Amniotic stem cell (primary cell): ENCODE results near the gene IER5.
"Not testable (repeated sequence)": the region's sequence is repeated elsewhere in the genome, so short reads cannot be mapped to it uniquely, and the experiment has no call there.

Experiments used
- DNase-seq: peaks from one replicate; lab custom pipeline; 2025; lab: John Stamatoyannopoulos, UW

The IER5 gene

DNA sequence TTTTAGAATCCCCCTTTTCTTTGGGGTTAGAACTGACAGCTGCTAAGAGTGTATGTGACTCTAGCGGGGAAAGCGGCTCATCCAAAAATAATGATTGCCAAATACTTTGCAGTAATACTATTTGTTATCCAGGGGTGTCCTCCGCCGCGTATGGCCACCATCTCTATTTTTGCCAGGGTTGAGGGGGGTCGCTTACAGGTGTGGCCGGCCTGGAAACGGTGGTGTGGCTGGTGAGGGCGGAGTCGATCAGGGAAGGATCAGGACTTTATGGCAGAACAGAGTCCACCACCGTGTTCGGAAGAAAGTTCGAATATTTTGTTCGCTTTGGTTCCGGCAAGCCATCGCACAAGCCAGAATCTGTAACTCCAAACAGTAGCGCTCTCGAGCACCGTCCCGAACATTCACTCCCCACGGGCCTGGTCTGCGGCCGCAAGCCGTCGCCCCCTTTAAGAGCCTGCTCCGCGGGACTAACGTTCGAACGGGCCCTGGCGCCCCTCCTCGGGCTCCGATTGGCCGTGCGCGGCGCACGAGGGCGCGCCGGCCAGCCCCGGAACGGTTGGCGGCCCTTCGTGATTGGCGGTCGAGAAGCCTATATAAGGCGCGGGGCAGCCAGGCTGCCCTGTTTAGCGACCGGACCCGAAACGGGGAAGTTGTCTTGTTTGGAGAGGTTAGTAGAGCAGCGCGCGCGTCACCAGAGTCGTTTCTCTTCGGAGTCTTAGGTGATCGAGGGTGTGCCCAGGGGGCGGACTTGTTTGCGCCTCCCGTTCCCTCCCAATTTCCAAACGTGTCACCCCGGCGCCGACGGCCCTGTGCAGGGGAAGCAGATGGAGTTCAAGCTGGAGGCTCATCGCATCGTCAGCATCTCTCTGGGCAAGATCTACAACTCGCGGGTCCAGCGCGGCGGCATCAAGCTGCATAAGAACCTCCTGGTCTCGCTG, at the start of gene IER5:
Gene IER5 (plus strand): TSS at position 622 of the 938 bp plus-strand sequence. CDS start 203 bp downstream, at position 825.
- peak; percentile 92 for DNase-seq

GRCh38 chr1:181040284-181040865, 48.1 kb upstream of the IER5 start:
- DNase-seq, result no peak

DNA sequence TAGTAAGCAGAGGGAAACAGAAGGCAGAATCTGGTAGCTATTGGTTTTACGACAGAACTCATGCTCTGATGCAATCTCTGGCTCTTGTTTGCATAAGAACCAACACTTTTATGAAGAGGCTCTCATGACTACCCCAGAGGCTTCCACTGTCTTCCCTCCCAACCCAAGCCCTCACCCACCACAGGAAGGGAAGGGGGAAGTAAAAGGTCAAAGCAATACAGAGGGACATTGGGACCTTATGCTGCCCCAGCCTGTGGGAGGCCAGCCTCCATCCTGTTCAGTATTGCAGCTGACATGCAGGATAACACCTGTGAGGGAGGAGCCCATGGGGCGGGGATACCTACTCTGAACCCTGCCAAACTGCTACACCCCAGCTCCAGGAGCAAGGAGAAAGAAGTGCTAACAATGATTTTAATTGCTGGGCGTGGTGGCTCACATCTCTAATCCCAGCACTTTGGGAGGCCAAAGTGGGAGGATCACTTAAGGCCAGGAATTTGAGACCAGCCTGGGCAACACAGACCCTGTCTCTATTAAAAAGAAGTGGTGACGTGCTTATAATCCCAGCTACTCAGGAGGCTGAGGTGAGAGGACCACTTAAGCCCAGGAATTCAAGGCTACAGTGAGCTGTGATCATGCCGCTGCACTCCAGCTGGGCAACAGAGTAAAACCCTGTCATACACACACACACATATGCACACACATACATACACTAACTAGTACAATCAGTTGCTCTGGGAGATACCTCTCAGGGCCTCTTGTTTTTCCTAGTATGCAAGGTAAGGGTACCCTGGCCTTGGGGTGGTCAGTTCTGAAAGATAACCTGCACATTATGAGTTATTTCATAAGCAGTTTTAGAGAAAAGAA, 45.2 kb upstream of the IER5 start:
- DNase-seq, result no peak

GRCh38 chr1:181044449-181044966, 44.0 kb upstream of the IER5 start:
- DNase-seq, result no peak

DNA sequence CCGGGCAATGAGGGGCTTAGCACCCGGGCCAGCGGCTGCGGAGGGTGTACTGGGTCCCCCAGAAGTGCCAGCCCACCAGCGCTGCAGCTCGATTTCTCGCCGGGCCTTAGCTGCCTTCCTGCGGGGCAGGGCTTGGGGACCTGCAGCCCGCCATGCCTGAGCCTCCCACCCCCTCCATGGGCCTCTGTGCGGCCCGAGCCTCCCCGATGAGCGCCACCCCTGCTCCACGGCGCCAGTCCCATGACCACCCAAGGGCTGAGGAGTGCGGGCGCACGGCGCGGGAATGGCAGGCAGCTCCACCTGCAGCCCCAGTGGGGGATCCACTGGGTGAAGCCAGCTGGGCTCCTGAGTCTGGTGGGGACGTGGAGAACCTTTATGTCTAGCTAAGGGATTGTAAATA, 42.6 kb upstream of the IER5 start:
- not testable (repeated sequence) for DNase-seq

DNA sequence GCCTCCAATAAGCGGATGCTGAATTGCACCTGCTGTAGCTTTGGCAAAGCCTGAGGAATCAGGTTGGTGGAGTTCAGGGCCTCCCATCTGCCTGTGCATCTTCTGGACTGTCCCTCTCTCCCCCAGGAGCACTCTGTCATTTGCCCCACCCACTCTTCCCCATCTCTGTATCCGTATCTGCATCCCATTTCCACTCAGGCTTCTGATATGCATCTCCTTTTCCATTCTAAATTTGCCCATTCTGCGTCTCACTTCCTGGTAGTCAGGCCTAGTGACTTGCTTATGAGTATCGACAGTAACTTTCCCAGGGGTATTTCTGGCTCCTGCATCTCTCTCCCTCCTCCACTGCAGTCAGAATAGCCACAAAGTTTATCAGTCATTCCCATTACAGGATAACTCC, 39.1 kb upstream of the IER5 start:
- DNase-seq, result no peak

- DNase-seq, result no peak
Measured at GRCh38 chr1:181050922-181051321, 37.6 kb upstream of the IER5 start.

GRCh38 chr1:181056560-181056959, 31.9 kb upstream of the IER5 start:
- no peak for DNase-seq

GRCh38 chr1:181057079-181057478, 31.4 kb upstream of the IER5 start:
- DNase-seq, result no peak

DNA sequence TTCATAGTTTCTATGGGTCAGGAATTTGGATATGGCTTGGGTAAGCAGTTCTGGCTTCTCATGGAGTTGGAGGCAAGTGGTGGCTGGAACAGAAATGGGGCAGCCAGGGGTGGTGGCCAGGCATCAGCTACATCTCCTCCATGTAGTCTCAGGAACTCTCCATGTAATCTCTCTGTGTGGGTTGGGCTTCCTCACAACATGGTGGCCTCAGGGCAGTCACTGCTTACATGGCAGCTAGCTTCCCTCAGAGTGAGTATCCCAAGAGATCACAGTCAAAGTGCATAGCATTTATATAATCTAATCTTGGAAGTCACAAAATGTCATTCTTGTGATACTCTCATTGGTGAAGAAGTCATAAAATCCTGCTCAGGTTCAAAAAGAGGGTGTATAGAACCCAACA, 29.1 kb upstream of the IER5 start:
- no peak for DNase-seq

DNA sequence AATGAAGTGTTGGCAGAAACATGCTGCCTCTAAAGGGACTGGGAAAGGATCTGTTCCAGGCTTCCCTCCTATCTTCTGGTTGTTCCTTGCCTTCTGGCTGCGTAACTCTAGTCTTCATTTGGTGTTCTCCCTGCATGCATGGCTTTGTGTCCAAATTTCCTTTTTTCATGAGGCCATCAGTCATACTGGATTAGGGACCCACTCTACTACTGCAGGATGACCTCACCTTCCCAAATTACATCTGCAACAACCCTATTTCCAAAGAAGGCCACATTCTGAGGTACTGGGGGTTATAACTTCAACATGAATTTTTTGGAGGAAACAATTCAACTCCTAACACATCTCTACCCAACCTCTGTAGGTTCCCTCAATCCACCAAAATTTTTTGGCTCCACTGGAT, 28.4 kb upstream of the IER5 start:
- DNase-seq, result no peak

DNA sequence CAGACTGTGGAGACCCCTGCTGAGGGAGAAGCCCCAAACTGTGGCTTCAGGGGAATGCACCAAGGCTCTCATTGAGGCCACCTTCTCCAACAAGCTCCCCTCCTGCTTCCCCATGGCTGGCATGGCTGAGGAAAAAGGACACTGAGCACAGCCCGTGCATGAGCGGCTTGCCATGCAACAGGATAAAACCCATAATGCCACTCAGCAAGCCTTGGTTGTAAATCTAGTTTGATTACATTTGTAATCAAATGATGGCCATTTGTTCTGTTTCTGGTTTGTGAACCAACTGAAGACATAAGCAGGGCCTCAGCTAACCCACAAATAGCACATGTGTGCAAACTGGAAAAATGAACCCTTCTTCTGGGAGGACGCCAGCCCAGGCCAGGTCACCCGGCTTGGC, 27.6 kb upstream of the IER5 start:
- DNase-seq, result not testable (repeated sequence)

DNA sequence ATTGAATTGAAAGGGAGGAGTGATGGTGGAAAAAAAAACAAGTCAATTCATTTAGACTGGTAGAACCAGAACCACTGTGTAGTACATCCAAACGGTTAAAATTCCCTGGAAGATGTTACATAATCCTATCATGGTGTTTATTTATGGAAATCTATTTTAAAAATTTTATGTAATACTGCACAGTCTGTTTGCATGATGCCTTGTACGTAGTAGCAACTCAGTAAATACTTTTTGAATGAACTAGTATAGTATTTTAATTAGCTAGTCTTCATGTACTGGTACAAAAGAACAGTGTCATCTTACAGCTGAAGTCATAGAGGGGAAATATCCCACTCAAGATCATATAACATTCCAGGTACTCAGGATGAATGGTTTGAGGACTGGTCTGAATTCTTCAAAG, 27.0 kb upstream of the IER5 start:
- DNase-seq, result no peak

- no peak for DNase-seq
Measured at GRCh38 chr1:181061891-181062835, 26.3 kb upstream of the IER5 start.

- DNase-seq, result no peak
Measured at GRCh38 chr1:181062836-181063428, 25.6 kb upstream of the IER5 start.

DNA sequence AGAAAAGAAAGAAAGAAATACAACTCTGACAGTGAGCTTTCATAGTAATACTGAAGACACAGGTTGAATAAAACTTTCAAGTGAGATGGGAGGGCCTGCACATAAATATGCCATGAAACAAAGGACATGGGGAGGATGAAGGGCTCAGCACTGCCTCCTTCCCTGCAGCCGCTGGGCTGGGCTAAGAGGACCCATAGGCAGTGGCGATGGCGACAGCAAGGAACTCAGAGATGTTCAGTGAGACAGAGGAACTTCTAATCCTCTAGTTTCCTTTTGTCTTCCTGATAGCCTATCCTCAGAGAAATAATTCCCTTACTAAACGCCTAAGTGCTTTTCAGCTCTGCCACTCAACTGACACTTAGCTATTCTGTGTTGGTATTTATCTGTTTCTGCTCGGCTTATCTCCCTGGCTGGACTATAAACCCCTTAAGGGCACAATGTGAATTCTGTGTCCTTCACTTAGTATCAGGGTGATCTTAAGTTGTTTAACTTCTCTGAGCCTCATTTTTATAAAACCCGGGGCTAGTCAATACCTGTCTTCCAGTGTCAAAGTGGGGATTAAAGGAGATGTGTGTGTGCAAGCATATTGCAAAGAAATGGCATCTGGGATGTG, 24.4 kb upstream of the IER5 start:
- DNase-seq, result no peak

- no peak for DNase-seq
Measured at GRCh38 chr1:181064702-181065101, 23.8 kb upstream of the IER5 start.

- DNase-seq, result no peak
Measured at GRCh38 chr1:181073638-181074037, 14.9 kb upstream of the IER5 start.

- DNase-seq, result no peak
Measured at GRCh38 chr1:181075766-181076350, 12.6 kb upstream of the IER5 start.

DNA sequence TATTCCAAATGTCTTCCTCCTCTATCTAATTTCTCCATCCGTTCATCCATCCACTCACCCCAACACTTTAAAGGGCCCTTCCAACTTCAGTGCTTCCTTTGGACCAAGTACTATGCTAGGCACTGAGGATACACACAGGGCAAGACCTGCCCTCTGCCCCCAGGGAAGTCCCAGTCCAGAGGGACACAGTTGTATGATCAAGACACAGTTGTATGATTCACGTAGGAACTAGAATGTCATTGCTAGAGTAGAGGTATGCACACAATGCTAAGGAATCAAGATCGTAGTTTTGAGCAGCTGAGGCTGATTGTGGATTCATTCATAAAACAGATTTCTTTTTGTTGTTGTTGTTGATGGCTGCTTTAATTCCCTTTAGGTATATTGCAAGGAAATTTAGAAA, 11.6 kb upstream of the IER5 start:
- DNase-seq, result no peak
